GM19023 (cell line): ENCODE data around the gene AP3B1.
A peak's percentile ranks its signal among the peaks of the same experiment; 100 is the strongest.

ENCODE experiments used
- ATAC-seq: cut with Tn5 transposase; IDR thresholded peaks from one replicate; pipeline ENCODE4 v1.9.1; 2021; ENCODE audit warnings: mild to moderate bottlenecking, moderate library complexity; ENCODE audit not compliant: unreplicated experiment

Gene AP3B1

GRCh38 chr5:78294248-78295034 lies at the start of gene AP3B1:
Gene AP3B1, minus strand, starts transcription at chr5:78294698. Its CDS starts 119 bp downstream, at chr5:78294579.
- ATAC-seq, result peak; percentile 85

- no peak for ATAC-seq
Observed at GRCh38 chr5:78341440-78341839, 46.9 kb upstream of the AP3B1 start.

GRCh38 chr5:78339617-78340436 lies 45.3 kb upstream of the AP3B1 start:
- no peak for ATAC-seq

GRCh38 chr5:78336698-78337097 lies 42.2 kb upstream of the AP3B1 start:
- no peak for ATAC-seq

GRCh38 chr5:78335976-78336375 lies 41.5 kb upstream of the AP3B1 start:
- ATAC-seq, result no peak

- no peak for ATAC-seq
Observed at GRCh38 chr5:78334811-78335210, 40.3 kb upstream of the AP3B1 start.

- ATAC-seq, result no peak
Observed at GRCh38 chr5:78331523-78332080, 37.1 kb upstream of the AP3B1 start.

- no peak for ATAC-seq
Observed at GRCh38 chr5:78328585-78329173, 34.2 kb upstream of the AP3B1 start.

- ATAC-seq, result no peak
Observed at GRCh38 chr5:78327761-78328510, 33.4 kb upstream of the AP3B1 start.

GRCh38 chr5:78326930-78327329 lies 32.4 kb upstream of the AP3B1 start:
- no peak for ATAC-seq

- ATAC-seq, result no peak
Observed at GRCh38 chr5:78323241-78323640, 28.7 kb upstream of the AP3B1 start.

- ATAC-seq, result no peak
Observed at GRCh38 chr5:78320401-78320800, 25.9 kb upstream of the AP3B1 start.

- no peak for ATAC-seq
Observed at GRCh38 chr5:78318337-78318736, 23.8 kb upstream of the AP3B1 start.

- no peak for ATAC-seq
Observed at GRCh38 chr5:78317515-78317914, 23.0 kb upstream of the AP3B1 start.

- no peak for ATAC-seq
Observed at GRCh38 chr5:78308703-78309102, 14.2 kb upstream of the AP3B1 start.

- no peak for ATAC-seq
Observed at GRCh38 chr5:78300464-78301045, 6.1 kb upstream of the AP3B1 start.

- ATAC-seq, result peak; percentile 26
Observed at GRCh38 chr5:78295035-78295961, 800 bp upstream of the AP3B1 start.

- no peak for ATAC-seq
Observed at GRCh38 chr5:78293851-78294247, 649 bp downstream of the AP3B1 start.

GRCh38 chr5:78291687-78292086 lies 2.8 kb downstream of the AP3B1 start:
- no peak for ATAC-seq
